Measurements from ENCODE around the gene RIGI. TPM values are rescaled to one million over a fixed set of nuclear protein-coding genes. Genes with fewer than 3 reads are reported as not detected.

RIGI gene
- total and polyA plus RNA-seq, 2 of the 13 experiments (the other 11 are each of a cell fraction or from before 2014, with no cell fraction given), result 3.0 to 8.2 TPM

DNA sequence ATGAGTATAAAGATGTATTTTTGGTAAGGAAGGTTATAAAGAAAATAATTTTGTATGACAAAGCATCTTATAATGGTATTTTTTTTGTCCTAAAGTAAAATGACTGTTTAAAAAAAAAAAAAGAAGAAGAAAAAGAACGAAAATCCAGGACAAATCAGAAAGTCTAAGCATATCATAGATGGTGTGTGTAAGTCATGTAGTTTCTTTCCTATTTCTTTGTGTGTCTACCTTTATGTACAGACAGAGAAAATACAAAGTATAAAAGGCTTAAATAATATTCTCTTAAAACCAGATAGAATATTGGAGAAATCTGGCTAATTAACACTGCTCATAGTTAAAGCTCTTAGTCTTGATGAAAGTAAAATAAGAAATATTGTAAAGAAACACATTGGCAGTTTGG, 7.7 kb downstream of the RIGI start (continued):
- TF ChIP-seq, protein P1, sequence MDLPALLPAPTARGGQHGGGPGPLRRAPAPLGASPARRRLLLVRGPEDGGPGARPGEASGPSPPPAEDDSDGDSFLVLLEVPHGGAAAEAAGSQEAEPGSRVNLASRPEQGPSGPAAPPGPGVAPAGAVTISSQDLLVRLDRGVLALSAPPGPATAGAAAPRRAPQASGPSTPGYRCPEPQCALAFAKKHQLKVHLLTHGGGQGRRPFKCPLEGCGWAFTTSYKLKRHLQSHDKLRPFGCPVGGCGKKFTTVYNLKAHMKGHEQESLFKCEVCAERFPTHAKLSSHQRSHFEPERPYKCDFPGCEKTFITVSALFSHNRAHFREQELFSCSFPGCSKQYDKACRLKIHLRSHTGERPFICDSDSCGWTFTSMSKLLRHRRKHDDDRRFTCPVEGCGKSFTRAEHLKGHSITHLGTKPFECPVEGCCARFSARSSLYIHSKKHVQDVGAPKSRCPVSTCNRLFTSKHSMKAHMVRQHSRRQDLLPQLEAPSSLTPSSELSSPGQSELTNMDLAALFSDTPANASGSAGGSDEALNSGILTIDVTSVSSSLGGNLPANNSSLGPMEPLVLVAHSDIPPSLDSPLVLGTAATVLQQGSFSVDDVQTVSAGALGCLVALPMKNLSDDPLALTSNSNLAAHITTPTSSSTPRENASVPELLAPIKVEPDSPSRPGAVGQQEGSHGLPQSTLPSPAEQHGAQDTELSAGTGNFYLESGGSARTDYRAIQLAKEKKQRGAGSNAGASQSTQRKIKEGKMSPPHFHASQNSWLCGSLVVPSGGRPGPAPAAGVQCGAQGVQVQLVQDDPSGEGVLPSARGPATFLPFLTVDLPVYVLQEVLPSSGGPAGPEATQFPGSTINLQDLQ (CRISPR knock-in tag; IDR thresholded peaks at IDR 0.05), result no peak

DNA sequence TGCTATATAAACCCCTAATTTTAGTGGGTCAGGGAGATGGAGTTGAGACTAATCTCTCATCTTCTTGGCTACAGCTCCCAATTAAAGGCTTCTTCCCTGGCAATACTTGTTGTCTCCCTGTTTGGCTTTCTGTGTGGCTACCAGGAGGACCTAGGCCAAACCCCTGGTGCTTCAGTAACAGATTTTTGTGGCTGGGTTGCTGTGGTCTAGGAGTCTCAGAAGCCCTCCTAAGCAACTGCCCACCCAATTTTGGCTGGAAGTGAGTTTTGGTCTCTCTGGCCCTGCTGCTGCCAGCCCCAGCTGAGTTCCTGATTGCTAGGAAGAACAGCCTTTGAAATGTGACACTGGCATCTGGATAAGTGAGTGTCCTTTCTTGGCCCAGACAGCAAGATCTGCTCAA, 9.8 kb downstream of the RIGI start:
- Histone ChIP-seq H3K27ac (ENCODE audit: extremely low read length, insufficient read depth, low read length) (no peak overlapping the region), H3K4me3 (replicated peaks in 1 of 3; ENCODE audit: insufficient read depth in 1 of 3, low read depth in 2 of 3, low read length in 3 of 3) (no peak overlapping the region), H3K4me2 (ENCODE audit: low read depth, low read length) (no peak overlapping the region), H2AFZ (ENCODE audit: low read length) (no peak overlapping the region), H4K20me1 (ENCODE audit: insufficient read depth, low read length) (no peaks in the 10 kb centered on the region), H3K9ac (ENCODE audit: insufficient read depth, low read depth, low read length) (no peak overlapping the region), H3K9me3 (ENCODE audit: low read length) (peaks cover 18% of the 10 kb centered on the region), H3K79me2 (ENCODE audit: insufficient read depth, low read length) (no peaks in the 10 kb centered on the region), H3K27me3 (ENCODE audit: control insufficient read depth in 1 of 2, insufficient read depth in 2 of 2, low read length in 2 of 2) (no peaks in the 10 kb centered on the region), H3K36me3 (replicated peaks in 1 of 2; ENCODE audit: control insufficient read depth in 1 of 2, insufficient read depth in 2 of 2, low read length in 2 of 2) (0 out of 5 replicates have a peak, but pooled peaks cover 0 to 4% of the 10 kb centered on the region in 2 experiments), H3K4me1 (ENCODE audit: insufficient read depth, low read length) (no peaks in the 10 kb centered on the region)
- FAIRE-seq (no peak), ATAC-seq (no peak), DNase-seq (ENCODE audit: low spot score) (no peak)
- TF ChIP-seq YEATS4 (CRISPR knock-in tag; IDR thresholded peaks at IDR 0.05; ENCODE audit: borderline replicate concordance) (no peak), RNF2 (conservative IDR thresholded peaks at IDR 0.05; ENCODE audit: low read depth) (no peak), MIXL1 (CRISPR knock-in tag; IDR thresholded peaks at IDR 0.05) (no peak), ZIK1 (CRISPR knock-in tag; IDR thresholded peaks at IDR 0.05; ENCODE audit: borderline replicate concordance, low read depth) (no peak), ZKSCAN1 (IDR thresholded peaks at IDR 0.05; ENCODE audit: low read length) (no peak), CBX2 (IDR thresholded peaks at IDR 0.05; ENCODE audit: low read depth, low read length) (no peak), CBX2 (CRISPR knock-in tag; IDR thresholded peaks at IDR 0.05; ENCODE audit: low read depth) (no peak), CBX5 (CRISPR knock-in tag; IDR thresholded peaks at IDR 0.05; ENCODE audit: borderline replicate concordance) (no peak), SMAD3 (CRISPR knock-in tag; IDR thresholded peaks at IDR 0.05) (no peak), ZNF264 (CRISPR knock-in tag; IDR thresholded peaks at IDR 0.05) (no peak), HCFC1 (IDR thresholded peaks at IDR 0.05; ENCODE audit: low read depth, low read length) (no peak), BCL6 (CRISPR knock-in tag; IDR thresholded peaks at IDR 0.05) (no peak), ZFP36L1 (CRISPR knock-in tag; IDR thresholded peaks at IDR 0.05) (no peak)
- intact Hi-C loops (cut with micrococcal nuclease; ENCODE audit: unreplicated experiment) (no loop called here), in situ Hi-C loops (cut with HindIII; ENCODE audit: extremely low pct_ligation_motif_present, low pct_unique_long_range_greater_than_20kb) (no loop called here)
- ChIA-PET CTCF (ENCODE audit: low intra/inter-chr PET ratio, low total read pairs) (no interaction called here), POLR2A (no interaction called here)
- BruUV-seq (replicated peaks), result no TSS peak

All from HepG2 (cell line).